ENCODE measurements around the gene LSM3.

The LSM3 gene

GRCh38 chr3:14140668-14141067, 37.9 kb upstream of the LSM3 start:
- no peaks in the 10 kb centered on the region for H3F3A ChIP-seq (ENCODE audit: insufficient read depth, low read length)
- no peaks in the 10 kb centered on the region for H3K79me2 ChIP-seq (ENCODE audit: insufficient read depth, low read length)
- peaks cover 12% of the 10 kb centered on the region for H3K4me1 ChIP-seq (ENCODE audit: insufficient read depth, low read length, severe bottlenecking)
- no peaks in the 10 kb centered on the region for H3K9me3 ChIP-seq (ENCODE audit: low read length)
- H3K36me3 ChIP-seq (ENCODE audit: insufficient read depth, low read length), result peaks cover 17% of the 10 kb centered on the region; the same call in 1 of the 2 replicates
- no peaks in the 10 kb centered on the region for H3K27me3 ChIP-seq (ENCODE audit: insufficient read depth, low read length)
- TF ChIP-seq CTCF (IDR thresholded peaks at IDR 0.05; ENCODE audit: low read length) (no peak), EZH2 (IDR thresholded peaks at IDR 0.05; ENCODE audit: borderline replicate concordance, low read length) (no peak)
- no peak overlapping the region for H3K4me3 ChIP-seq (ENCODE audit: low read depth, low read length, poor library complexity, severe bottlenecking)
- no peak overlapping the region for H3K27ac ChIP-seq (ENCODE audit: low read depth, low read length, poor library complexity, severe bottlenecking)
- no peak overlapping the region for H3K4me2 ChIP-seq (ENCODE audit: low read length)
- H2AFZ ChIP-seq (ENCODE audit: low read length), result no peak overlapping the region
- H3K9ac ChIP-seq (ENCODE audit: low read length), result no peak overlapping the region
- no peaks in the 10 kb centered on the region for H3K9me2 ChIP-seq (ENCODE audit: low read depth, low read length)
- no peaks in the 10 kb centered on the region for H4K20me1 ChIP-seq (ENCODE audit: insufficient read depth, low read length)

- H2AFZ ChIP-seq (ENCODE audit: low read length), result no peak overlapping the region
- H3K27me3 ChIP-seq (ENCODE audit: insufficient read depth, low read length), result no peaks in the 10 kb centered on the region
- H3K36me3 ChIP-seq (ENCODE audit: insufficient read depth, low read length), result peaks cover 12% of the 10 kb centered on the region; the same call in 1 of the 2 replicates
- TF ChIP-seq CTCF (IDR thresholded peaks at IDR 0.05; ENCODE audit: low read length) (no peak), EZH2 (IDR thresholded peaks at IDR 0.05; ENCODE audit: borderline replicate concordance, low read length) (no peak)
- no peak overlapping the region for H3K9ac ChIP-seq (ENCODE audit: low read length)
- H3K79me2 ChIP-seq (ENCODE audit: insufficient read depth, low read length), result no peaks in the 10 kb centered on the region
- no peaks in the 10 kb centered on the region for H3K9me3 ChIP-seq (ENCODE audit: low read length)
- no peaks in the 10 kb centered on the region for H3F3A ChIP-seq (ENCODE audit: insufficient read depth, low read length)
- H4K20me1 ChIP-seq (ENCODE audit: insufficient read depth, low read length), result no peaks in the 10 kb centered on the region
- no peaks in the 10 kb centered on the region for H3K9me2 ChIP-seq (ENCODE audit: low read depth, low read length)
- no peak overlapping the region for H3K4me2 ChIP-seq (ENCODE audit: low read length)
- H3K27ac ChIP-seq (ENCODE audit: low read depth, low read length, poor library complexity, severe bottlenecking), result no peak overlapping the region
- no peak overlapping the region for H3K4me3 ChIP-seq (ENCODE audit: low read depth, low read length, poor library complexity, severe bottlenecking)
- H3K4me1 ChIP-seq (ENCODE audit: insufficient read depth, low read length, severe bottlenecking), result peaks cover 12% of the 10 kb centered on the region
Measured at GRCh38 chr3:14141144-14141543, 37.5 kb upstream of the LSM3 start.

- Histone ChIP-seq H3K9me3 (ENCODE audit: low read length) (no peaks in the 10 kb centered on the region), H3K36me3 (ENCODE audit: insufficient read depth, low read length) (peaks cover 15% of the 10 kb centered on the region; the same call in 1 of the 2 replicates), H3K4me1 (ENCODE audit: insufficient read depth, low read length, severe bottlenecking) (peaks cover 12% of the 10 kb centered on the region), H3K9me2 (ENCODE audit: low read depth, low read length) (no peaks in the 10 kb centered on the region), H4K20me1 (ENCODE audit: insufficient read depth, low read length) (no peaks in the 10 kb centered on the region), H3K79me2 (ENCODE audit: insufficient read depth, low read length) (no peaks in the 10 kb centered on the region), H3K27ac (ENCODE audit: low read depth, low read length, poor library complexity, severe bottlenecking) (no peak overlapping the region), H3F3A (ENCODE audit: insufficient read depth, low read length) (no peaks in the 10 kb centered on the region), H3K27me3 (ENCODE audit: insufficient read depth, low read length) (no peaks in the 10 kb centered on the region), H2AFZ (ENCODE audit: low read length) (no peak overlapping the region), H3K4me2 (ENCODE audit: low read length) (no peak overlapping the region), H3K9ac (ENCODE audit: low read length) (no peak overlapping the region), H3K4me3 (ENCODE audit: low read depth, low read length, poor library complexity, severe bottlenecking) (no peak overlapping the region)
- TF ChIP-seq CTCF (IDR thresholded peaks at IDR 0.05; ENCODE audit: low read length) (no peak), EZH2 (IDR thresholded peaks at IDR 0.05; ENCODE audit: borderline replicate concordance, low read length) (no peak)
Measured at GRCh38 chr3:14141602-14142341, 36.8 kb upstream of the LSM3 start.

Measured in OCI-LY1 (cell line).